Osteocyte (in vitro differentiated cells): Measurements from ENCODE around the gene ADRB2. TPM values are rescaled to one million over a fixed set of nuclear protein-coding genes. Genes with fewer than 3 reads are reported as not detected.
A peak's percentile ranks its signal among the peaks of the same experiment; 100 is the strongest.

ENCODE experiments used
- DNase-seq: peaks from one replicate; pipeline ENCODE4 v3.0.0; 2021; ENCODE audit warnings: mixed read lengths; ENCODE audit not compliant: unreplicated experiment; ENCODE audit errors: extremely low spot score
- H3K27ac Mint-ChIP-seq: one replicate; pipeline ENCODE4 v1.8.0; 2021; ENCODE audit warnings: mild to moderate bottlenecking, mixed read lengths; ENCODE audit not compliant: unreplicated experiment
- H3K27me3 Mint-ChIP-seq: one replicate; pipeline ENCODE4 v1.8.0; 2021; ENCODE audit warnings: mixed read lengths; ENCODE audit not compliant: unreplicated experiment
- H3K36me3 Mint-ChIP-seq: one replicate; pipeline ENCODE4 v1.8.0; 2021; ENCODE audit warnings: mixed read lengths; ENCODE audit not compliant: unreplicated experiment
- H3K4me1 Mint-ChIP-seq: one replicate; pipeline ENCODE4 v1.8.0; 2021; ENCODE audit warnings: mixed read lengths; ENCODE audit not compliant: unreplicated experiment
- H3K4me3 Mint-ChIP-seq: one replicate; pipeline ENCODE4 v1.8.0; 2021; ENCODE audit warnings: mild to moderate bottlenecking, moderate library complexity, mixed read lengths; ENCODE audit not compliant: unreplicated experiment
- H3K9me3 Mint-ChIP-seq: one replicate; pipeline ENCODE4 v1.8.0; 2021; ENCODE audit warnings: mixed read lengths; ENCODE audit not compliant: unreplicated experiment
- CTCF ChIP-seq: fragments of 200-600 bp; sonication (generic); IDR thresholded peaks from 2 replicates; pipeline ENCODE4 v1.5.0; 2021; ENCODE audit warnings: antibody characterized with exemption, mild to moderate bottlenecking, moderate library complexity
- total RNA-seq: library from RNA; stranded (reverse); gene quantifications from 2 replicates; pipeline ENCODE4 v1.2.1, GENCODE V29; 2021

The ADRB2 gene
- total RNA-seq, 1 donor from 2014 or later, result 7.1 TPM

GRCh38 chr5:148804393-148804792, 22.0 kb upstream of the ADRB2 start:
- peaks cover 2% of the 10 kb centered on the region for H3K27me3 Mint-ChIP-seq
- DNase-seq, result no peak
- H3K4me1 Mint-ChIP-seq, result peaks cover 24% of the 10 kb centered on the region
- no peak for TF ChIP-seq CTCF
- no peaks in the 10 kb centered on the region for H3K36me3 Mint-ChIP-seq
- peaks cover 5% of the 10 kb centered on the region for H3K9me3 Mint-ChIP-seq
- no peak overlapping the region for H3K27ac Mint-ChIP-seq
- H3K4me3 Mint-ChIP-seq, result no peak overlapping the region

GRCh38 chr5:148805326-148806290, 20.8 kb upstream of the ADRB2 start:
- no peaks in the 10 kb centered on the region for H3K36me3 Mint-ChIP-seq
- TF ChIP-seq CTCF, result no peak
- no peak for DNase-seq
- H3K9me3 Mint-ChIP-seq, result peaks cover 5% of the 10 kb centered on the region
- peaks cover 36% of the 10 kb centered on the region for H3K4me1 Mint-ChIP-seq
- peaks cover 2% of the 10 kb centered on the region for H3K27me3 Mint-ChIP-seq
- H3K4me3 Mint-ChIP-seq, result no peak overlapping the region
- H3K27ac Mint-ChIP-seq, result peak overlapping the region; percentile 1

- H3K36me3 Mint-ChIP-seq, result no peaks in the 10 kb centered on the region
- no peak for TF ChIP-seq CTCF
- peaks cover 2% of the 10 kb centered on the region for H3K27me3 Mint-ChIP-seq
Measured at GRCh38 chr5:148806520-148806931, 19.9 kb upstream of the ADRB2 start.

GRCh38 chr5:148807851-148808250, 18.6 kb upstream of the ADRB2 start:
- DNase-seq, result no peak
- peaks cover 1% of the 10 kb centered on the region for H3K27me3 Mint-ChIP-seq
- no peak overlapping the region for H3K27ac Mint-ChIP-seq
- TF ChIP-seq CTCF, result no peak
- H3K36me3 Mint-ChIP-seq, result no peaks in the 10 kb centered on the region
- H3K9me3 Mint-ChIP-seq, result peaks cover 4% of the 10 kb centered on the region
- no peak overlapping the region for H3K4me3 Mint-ChIP-seq
- H3K4me1 Mint-ChIP-seq, result peaks cover 38% of the 10 kb centered on the region

More at GRCh38 chr5:148806520-148806931, 19.9 kb upstream of the ADRB2 start:
- Mint-ChIP-seq H3K4me1 (peaks cover 36% of the 10 kb centered on the region), H3K4me3 (no peak overlapping the region), H3K27ac (no peak overlapping the region), H3K9me3 (peaks cover 5% of the 10 kb centered on the region)
- no peak for DNase-seq

GRCh38 chr5:148808864-148809642, 17.4 kb upstream of the ADRB2 start:
- Mint-ChIP-seq H3K27ac (no peak overlapping the region), H3K36me3 (no peaks in the 10 kb centered on the region), H3K4me1 (peaks cover 38% of the 10 kb centered on the region), H3K9me3 (no peaks in the 10 kb centered on the region), H3K27me3 (no peaks in the 10 kb centered on the region), H3K4me3 (no peak overlapping the region)
- no peak for DNase-seq
- TF ChIP-seq CTCF, result no peak
